ENCODE measurements around the gene ZBTB40. TPM values are rescaled to one million over a fixed set of nuclear protein-coding genes. Genes with fewer than 3 reads are reported as not detected.

The ZBTB40 gene
- total RNA-seq, 1 experiment from 2014 or later = 19.5 TPM

DNA sequence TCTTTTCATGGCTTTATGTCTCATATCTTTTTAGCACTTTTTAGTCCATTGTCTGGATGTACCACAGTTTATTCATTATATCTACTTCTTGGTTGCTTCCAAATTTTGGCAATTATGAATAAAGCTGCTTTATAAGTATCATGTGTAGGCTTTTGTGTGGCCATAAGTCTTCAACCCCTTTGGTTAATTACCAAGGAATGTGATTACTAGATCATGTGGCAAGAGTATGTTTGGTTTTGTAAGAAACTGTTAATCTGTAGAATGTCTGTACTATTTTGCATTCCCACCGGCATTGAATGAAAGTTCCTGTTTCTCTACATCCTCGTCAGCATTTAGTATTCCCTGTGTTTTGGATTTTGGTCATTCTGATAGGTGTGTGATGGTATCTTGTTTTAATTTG is 31.5 kb downstream of the ZBTB40 start:
- ATAC-seq (no peak), DNase-seq (ENCODE audit: low read depth, low spot score) (no peak)
- H3K9me3 ChIP-seq (ENCODE audit: control insufficient read depth in 1 of 2, insufficient read depth in 1 of 2, low read depth in 1 of 2, low read length in 2 of 2) = no peaks in the 10 kb centered on the region
- no peaks in the 10 kb centered on the region for H3K9me2 ChIP-seq (ENCODE audit: insufficient read depth)
- H2AFZ ChIP-seq (ENCODE audit: low read depth, low read length, poor library complexity, severe bottlenecking) = no peak overlapping the region
- CTCF ChIA-PET = no interaction called here
- no peaks in the 10 kb centered on the region for H4K20me1 ChIP-seq (ENCODE audit: insufficient read depth)
- H3K36me3 ChIP-seq (ENCODE audit: control insufficient read depth in 1 of 2, insufficient read depth in 2 of 2, low read length in 2 of 2) = no peaks in the 10 kb centered on the region
- intact Hi-C loops (cut with micrococcal nuclease) = no loop called here
- no peaks in the 10 kb centered on the region for H3K27me3 ChIP-seq (ENCODE audit: insufficient read depth, low read length)
- peaks cover 58% of the 10 kb centered on the region for H3K79me2 ChIP-seq (ENCODE audit: insufficient read depth, low read length)
- H3K4me2 ChIP-seq (ENCODE audit: low read length) = no peak overlapping the region
- no peak overlapping the region for H3K4me3 ChIP-seq (replicated peaks in 1 of 2; ENCODE audit: low read depth in 1 of 2, low read length in 2 of 2)
- H3K27ac ChIP-seq (ENCODE audit: low read depth, low read length) = no peak overlapping the region
- H3K4me1 ChIP-seq (ENCODE audit: control insufficient read depth in 1 of 2, insufficient read depth in 2 of 2, low read length in 2 of 2) = no peaks in the 10 kb centered on the region
- BruUV-seq (replicated peaks) = no TSS peak
- POLR2A ChIA-PET = no interaction called here
- H3K9ac ChIP-seq (ENCODE audit: low read length) = no peak overlapping the region
- RAD21 ChIA-PET (ENCODE audit: low non-redundant PET in 1 of 2, low total read pairs in 2 of 2, uncharacterized antibody in 2 of 2, unreplicated experiment in 2 of 2) = no interaction called here
- no peak for TF ChIP-seq CBX3 (IDR thresholded peaks at IDR 0.05; ENCODE audit: low read depth)
- no peak for TF ChIP-seq ELF1 (IDR thresholded peaks at IDR 0.05; ENCODE audit: borderline replicate concordance, low read depth)
- no peak for TF ChIP-seq EZH2phosphoT487 (IDR thresholded peaks at IDR 0.05; ENCODE audit: borderline replicate concordance)
- no peak for TF ChIP-seq ZFX (IDR thresholded peaks at IDR 0.05)
- no peak for TF ChIP-seq SP1 (IDR thresholded peaks at IDR 0.05; ENCODE audit: low read depth)
- TF ChIP-seq SRF (IDR thresholded peaks at IDR 0.05; ENCODE audit: low read depth) = no peak
- TF ChIP-seq FOSL1 (IDR thresholded peaks at IDR 0.05; ENCODE audit: low read depth) = no peak
- TF ChIP-seq EZH2 (IDR thresholded peaks at IDR 0.05) = no peak
- TF ChIP-seq, protein P1, sequence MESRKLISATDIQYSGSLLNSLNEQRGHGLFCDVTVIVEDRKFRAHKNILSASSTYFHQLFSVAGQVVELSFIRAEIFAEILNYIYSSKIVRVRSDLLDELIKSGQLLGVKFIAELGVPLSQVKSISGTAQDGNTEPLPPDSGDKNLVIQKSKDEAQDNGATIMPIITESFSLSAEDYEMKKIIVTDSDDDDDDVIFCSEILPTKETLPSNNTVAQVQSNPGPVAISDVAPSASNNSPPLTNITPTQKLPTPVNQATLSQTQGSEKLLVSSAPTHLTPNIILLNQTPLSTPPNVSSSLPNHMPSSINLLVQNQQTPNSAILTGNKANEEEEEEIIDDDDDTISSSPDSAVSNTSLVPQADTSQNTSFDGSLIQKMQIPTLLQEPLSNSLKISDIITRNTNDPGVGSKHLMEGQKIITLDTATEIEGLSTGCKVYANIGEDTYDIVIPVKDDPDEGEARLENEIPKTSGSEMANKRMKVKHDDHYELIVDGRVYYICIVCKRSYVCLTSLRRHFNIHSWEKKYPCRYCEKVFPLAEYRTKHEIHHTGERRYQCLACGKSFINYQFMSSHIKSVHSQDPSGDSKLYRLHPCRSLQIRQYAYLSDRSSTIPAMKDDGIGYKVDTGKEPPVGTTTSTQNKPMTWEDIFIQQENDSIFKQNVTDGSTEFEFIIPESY (IDR thresholded peaks at IDR 0.05; ENCODE audit: extremely low read depth, insufficient replicate concordance, low read length) = no peak
- no peak for TF ChIP-seq EGR1 (IDR thresholded peaks at IDR 0.05; ENCODE audit: low read depth)
- no peak for TF ChIP-seq TCF7L2 (IDR thresholded peaks at IDR 0.05; ENCODE audit: borderline replicate concordance, extremely low read depth, insufficient read depth, insufficient read length)
- TF ChIP-seq, protein P2, sequence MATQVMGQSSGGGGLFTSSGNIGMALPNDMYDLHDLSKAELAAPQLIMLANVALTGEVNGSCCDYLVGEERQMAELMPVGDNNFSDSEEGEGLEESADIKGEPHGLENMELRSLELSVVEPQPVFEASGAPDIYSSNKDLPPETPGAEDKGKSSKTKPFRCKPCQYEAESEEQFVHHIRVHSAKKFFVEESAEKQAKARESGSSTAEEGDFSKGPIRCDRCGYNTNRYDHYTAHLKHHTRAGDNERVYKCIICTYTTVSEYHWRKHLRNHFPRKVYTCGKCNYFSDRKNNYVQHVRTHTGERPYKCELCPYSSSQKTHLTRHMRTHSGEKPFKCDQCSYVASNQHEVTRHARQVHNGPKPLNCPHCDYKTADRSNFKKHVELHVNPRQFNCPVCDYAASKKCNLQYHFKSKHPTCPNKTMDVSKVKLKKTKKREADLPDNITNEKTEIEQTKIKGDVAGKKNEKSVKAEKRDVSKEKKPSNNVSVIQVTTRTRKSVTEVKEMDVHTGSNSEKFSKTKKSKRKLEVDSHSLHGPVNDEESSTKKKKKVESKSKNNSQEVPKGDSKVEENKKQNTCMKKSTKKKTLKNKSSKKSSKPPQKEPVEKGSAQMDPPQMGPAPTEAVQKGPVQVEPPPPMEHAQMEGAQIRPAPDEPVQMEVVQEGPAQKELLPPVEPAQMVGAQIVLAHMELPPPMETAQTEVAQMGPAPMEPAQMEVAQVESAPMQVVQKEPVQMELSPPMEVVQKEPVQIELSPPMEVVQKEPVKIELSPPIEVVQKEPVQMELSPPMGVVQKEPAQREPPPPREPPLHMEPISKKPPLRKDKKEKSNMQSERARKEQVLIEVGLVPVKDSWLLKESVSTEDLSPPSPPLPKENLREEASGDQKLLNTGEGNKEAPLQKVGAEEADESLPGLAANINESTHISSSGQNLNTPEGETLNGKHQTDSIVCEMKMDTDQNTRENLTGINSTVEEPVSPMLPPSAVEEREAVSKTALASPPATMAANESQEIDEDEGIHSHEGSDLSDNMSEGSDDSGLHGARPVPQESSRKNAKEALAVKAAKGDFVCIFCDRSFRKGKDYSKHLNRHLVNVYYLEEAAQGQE (IDR thresholded peaks at IDR 0.05; ENCODE audit: low read depth) = no peak
- TF ChIP-seq CEBPB (IDR thresholded peaks at IDR 0.05; ENCODE audit: low read depth) = no peak
- no peak for TF ChIP-seq ZNF274 (IDR thresholded peaks at IDR 0.05; ENCODE audit: low read depth, low read length)
- TF ChIP-seq, protein P3, sequence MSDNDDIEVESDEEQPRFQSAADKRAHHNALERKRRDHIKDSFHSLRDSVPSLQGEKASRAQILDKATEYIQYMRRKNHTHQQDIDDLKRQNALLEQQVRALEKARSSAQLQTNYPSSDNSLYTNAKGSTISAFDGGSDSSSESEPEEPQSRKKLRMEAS (IDR thresholded peaks at IDR 0.05) = no peak
- no peak for TF ChIP-seq SIN3A (IDR thresholded peaks at IDR 0.05; ENCODE audit: low read depth)

Measured in HCT116 (cell line).